HUDEP-2 (cell line): Measurements from ENCODE around the gene B3GNT3.

ENCODE experiments used
- DNase-seq, 76 experiments: peaks; one replicate each; lab custom pipeline; 2025; ENCODE audit not compliant: unreplicated experiment in 76 of 76; lab: John Stamatoyannopoulos, UW

The B3GNT3 gene

GRCh38 chr19:17830567-17831418 is 35.9 kb downstream of the B3GNT3 start:
- peak in 18 of 76 experiments; percentile 9 to 34 (median 18) for DNase-seq

GRCh38 chr19:17831419-17831888 is 36.5 kb downstream of the B3GNT3 start:
- DNase-seq, result no peak

GRCh38 chr19:17832443-17833208 is 37.7 kb downstream of the B3GNT3 start:
- no peak for DNase-seq

GRCh38 chr19:17834350-17835181 is 39.6 kb downstream of the B3GNT3 start:
- DNase-seq, result peak in 1 of 76 experiments; percentile 12

- peak in 3 of 76 experiments; percentile 2 to 9 (median 4) for DNase-seq
These were observed 40.5 kb downstream of the B3GNT3 start for GRCh38 chr19:17835182-17836006.

- DNase-seq, result no peak
These were observed 41.6 kb downstream of the B3GNT3 start for GRCh38 chr19:17836530-17836929.

GRCh38 chr19:17837972-17838371 is 43.0 kb downstream of the B3GNT3 start:
- no peak for DNase-seq

- no peak for DNase-seq
These were observed 45.1 kb downstream of the B3GNT3 start for GRCh38 chr19:17840019-17840418.

- no peak for DNase-seq
These were observed 46.5 kb downstream of the B3GNT3 start for GRCh38 chr19:17841371-17841809.

GRCh38 chr19:17841810-17842662 is 47.1 kb downstream of the B3GNT3 start:
- DNase-seq, result peak in 21 of 76 experiments; percentile 16 to 49 (median 24)

GRCh38 chr19:17842663-17843291 is 47.8 kb downstream of the B3GNT3 start:
- DNase-seq, result no peak

- DNase-seq, result no peak
These were observed 48.4 kb downstream of the B3GNT3 start for GRCh38 chr19:17843292-17843827.

- no peak for DNase-seq
These were observed 49.1 kb downstream of the B3GNT3 start for GRCh38 chr19:17843908-17844490.

GRCh38 chr19:17846146-17846545 is 51.2 kb downstream of the B3GNT3 start:
- no peak for DNase-seq

GRCh38 chr19:17847538-17848366 is 52.8 kb downstream of the B3GNT3 start, which contains the start of gene JAK3:
TSS of gene JAK3 (minus strand) at chr19:17847982. CDS start at chr19:17844417, 3,565 bp downstream.
- DNase-seq, result no peak

GRCh38 chr19:17848595-17849292 is 53.8 kb downstream of the B3GNT3 start:
- DNase-seq, result no peak
